H9 (cell line): Measurements from ENCODE around the gene MMP25. TPM values are rescaled to one million over a fixed set of nuclear protein-coding genes. Genes with fewer than 3 reads are reported as not detected.

ENCODE experiments used
- DNase-seq: peaks from one replicate; pipeline ENCODE4 v3.0.0-alpha.2; 2017
- H2AFZ ChIP-seq: one replicate; pipeline ENCODE4 v1.6.1; 2013; ENCODE audit warnings: mild to moderate bottlenecking, low read length, control low read depth, moderate library complexity
- H2AK5ac ChIP-seq: 2 replicates; pipeline ENCODE4 v1.6.1; 2013; ENCODE audit warnings: low read length, control low read depth, mixed read lengths; ENCODE audit not compliant: insufficient read length
- H2BK120ac ChIP-seq: one replicate; pipeline ENCODE4 v1.6.1; 2013; ENCODE audit warnings: low read depth, mild to moderate bottlenecking, low read length, control low read depth, inconsistent platforms; ENCODE audit not compliant: poor library complexity, severe bottlenecking
- H2BK12ac ChIP-seq: 2 replicates; pipeline ENCODE4 v1.6.1; 2013; ENCODE audit warnings: low read length, control low read depth, mixed read lengths, low read depth; ENCODE audit not compliant: insufficient read length
- H2BK15ac ChIP-seq: 2 replicates; pipeline ENCODE4 v1.6.1; 2013; ENCODE audit warnings: low read depth, low read length, control low read depth
- H2BK20ac ChIP-seq: one replicate; pipeline ENCODE4 v1.6.1; 2013; ENCODE audit warnings: low read depth, mild to moderate bottlenecking, low read length, control low read depth, inconsistent platforms; ENCODE audit not compliant: poor library complexity, severe bottlenecking
- H2BK5ac ChIP-seq: 2 replicates; pipeline ENCODE4 v1.6.1; 2013; ENCODE audit warnings: low read length, control low read depth, mixed read lengths; ENCODE audit not compliant: insufficient read length
- H3K14ac ChIP-seq: 2 replicates; pipeline ENCODE4 v1.6.1; 2013; ENCODE audit warnings: low read length, control low read depth; ENCODE audit not compliant: insufficient read depth
- H3K18ac ChIP-seq: 2 replicates; pipeline ENCODE4 v1.6.1; 2013; ENCODE audit warnings: low read depth, mild to moderate bottlenecking, mixed read lengths, low read length, control low read depth; ENCODE audit not compliant: insufficient read length
- H3K23ac ChIP-seq: 2 replicates; pipeline ENCODE4 v1.6.1; 2013; ENCODE audit warnings: low read length, control low read depth, mixed read lengths, low read depth; ENCODE audit not compliant: insufficient read length
- H3K23me2 ChIP-seq: 2 replicates; pipeline ENCODE4 v1.6.1; 2013; ENCODE audit warnings: low read depth, mild to moderate bottlenecking, mixed read lengths, low read length, control low read depth; ENCODE audit not compliant: insufficient read length, poor library complexity, severe bottlenecking
- H3K27ac ChIP-seq: 2 replicates; pipeline ENCODE4 v1.5.1; 2013; ENCODE audit warnings: low read length, control low read depth, mixed read lengths, low read depth; ENCODE audit not compliant: insufficient read length
- H3K27me3 ChIP-seq: 2 replicates; pipeline ENCODE4 v1.6.1; 2013; ENCODE audit warnings: low read length, control low read depth, inconsistent platforms; ENCODE audit not compliant: insufficient read depth
- H3K4ac ChIP-seq: 2 replicates; pipeline ENCODE4 v1.6.1; 2013; ENCODE audit warnings: low read depth, mild to moderate bottlenecking, control low read depth, inconsistent platforms, low read length, moderate library complexity
- H3K4me1 ChIP-seq: 2 replicates; pipeline ENCODE4 v1.6.1; 2013; ENCODE audit warnings: low read length, control low read depth, inconsistent platforms; ENCODE audit not compliant: insufficient read depth
- H3K4me2 ChIP-seq: 2 replicates; pipeline ENCODE4 v1.6.1; 2013; ENCODE audit warnings: low read length, control low read depth, mixed read lengths; ENCODE audit not compliant: insufficient read length, insufficient read depth
- H3K56ac ChIP-seq: 2 replicates; pipeline ENCODE4 v1.6.1; 2013; ENCODE audit warnings: low read depth, mild to moderate bottlenecking, mixed read lengths, low read length, control low read depth; ENCODE audit not compliant: insufficient read length
- H3K79me1 ChIP-seq: 2 replicates; pipeline ENCODE4 v1.6.1; 2013; ENCODE audit warnings: low read depth, mild to moderate bottlenecking, moderate library complexity, low read length, control low read depth, inconsistent platforms; ENCODE audit not compliant: insufficient read depth, poor library complexity, severe bottlenecking
- H3K79me2 ChIP-seq: 2 replicates; pipeline ENCODE4 v1.6.1; 2013; ENCODE audit warnings: low read length, control low read depth, inconsistent platforms; ENCODE audit not compliant: insufficient read depth
- H3K9ac ChIP-seq: 2 replicates; pipeline ENCODE4 v1.6.1; 2013; ENCODE audit warnings: low read length, control low read depth, mixed read lengths; ENCODE audit not compliant: insufficient read length; ENCODE audit errors: extremely low read depth
- H3K9me3 ChIP-seq: one replicate; pipeline ENCODE4 v1.6.1; 2013; ENCODE audit warnings: low read depth, low read length, inconsistent platforms; ENCODE audit not compliant: control insufficient read depth
- H3T11ph ChIP-seq: one replicate; pipeline ENCODE4 v1.6.1; 2013; ENCODE audit warnings: mild to moderate bottlenecking, low read length, control low read depth, inconsistent platforms
- H4K20me1 ChIP-seq: one replicate; pipeline ENCODE4 v1.6.1; 2013; ENCODE audit not compliant: control insufficient read depth, insufficient read length, insufficient read depth
- H4K5ac ChIP-seq: 2 replicates; pipeline ENCODE4 v1.6.1; 2013; ENCODE audit warnings: low read depth, mild to moderate bottlenecking, mixed read lengths, low read length, control low read depth; ENCODE audit not compliant: insufficient read length
- H4K8ac ChIP-seq: replicated peaks from 2 replicates; pipeline ENCODE4 v1.6.1; 2013; ENCODE audit warnings: low read length, control low read depth, mixed read lengths, low read depth; ENCODE audit not compliant: insufficient read length
- H4K91ac ChIP-seq: 2 replicates; pipeline ENCODE4 v1.6.1; 2013; ENCODE audit warnings: low read depth, mild to moderate bottlenecking, moderate library complexity, mixed read lengths, low read length, control low read depth; ENCODE audit not compliant: insufficient read length
- H3K27ac Mint-ChIP-seq, 3 experiments: 2 replicates in 2 of 3; 3 replicates in 1 of 3; pipeline ENCODE4 v1.8.0; 2020 to 2021; ENCODE audit warnings: mixed read lengths in 3 of 3, mild to moderate bottlenecking in 1 of 3, moderate library complexity in 1 of 3
- H3K27me3 Mint-ChIP-seq: 2 replicates; pipeline ENCODE4 v1.8.0; 2021; ENCODE audit warnings: low read depth, mild to moderate bottlenecking, moderate library complexity, mixed read lengths
- H3K36me3 Mint-ChIP-seq, 3 experiments: 2 replicates in 2 of 3; 3 replicates in 1 of 3; pipeline ENCODE4 v1.8.0; 2020 to 2021; ENCODE audit warnings: low read depth in 3 of 3, mixed read lengths in 3 of 3; ENCODE audit not compliant: insufficient read depth in 1 of 3
- H3K4me1 Mint-ChIP-seq, 2 experiments: 2 replicates each; pipeline ENCODE4 v1.8.0; 2020; ENCODE audit warnings: mixed read lengths in 2 of 2
- H3K4me3 Mint-ChIP-seq, 2 experiments: 2 replicates in 1 of 2; 3 replicates in 1 of 2; pipeline ENCODE4 v1.8.0; 2020 to 2021; ENCODE audit warnings: mild to moderate bottlenecking in 2 of 2, mixed read lengths in 2 of 2, moderate library complexity in 1 of 2
- H3K9me3 Mint-ChIP-seq, 2 experiments: 2 replicates in 1 of 2; 3 replicates in 1 of 2; pipeline ENCODE4 v1.8.0; 2020; ENCODE audit warnings: mild to moderate bottlenecking in 2 of 2, mixed read lengths in 2 of 2, moderate library complexity in 1 of 2
- CTCF ChIP-seq: fragments of 200-600 bp; sonication (generic); conservative IDR thresholded peaks from 3 replicates; pipeline ENCODE4 v1.8.0; 2021; ENCODE audit warnings: antibody characterized with exemption, mild to moderate bottlenecking
- WGBS: extraction: QIAGEN DNeasy Blood & Tissue Kit; methylation state at CpG from one replicate; pipeline ENCODE4 v1.1.7; 2013; ENCODE audit warnings: missing lambda C conversion rate, low lambda C conversion rate, mixed read lengths; ENCODE audit not compliant: insufficient read length; ENCODE audit errors: extremely low coverage; 5-methylcytosine and 5-hydroxymethylcytosine counted together
- total RNA-seq: library from RNA; stranded (reverse); gene quantifications from 2 replicates; pipeline ENCODE4 v1.2.1, GENCODE V29; 2021

Gene MMP25
- total RNA-seq, 1 experiment from 2014 or later = 13.5 TPM

GRCh38 chr16:3004781-3005284 lies 41.5 kb upstream of the MMP25 start:
- H3K56ac ChIP-seq = no peak overlapping the region
- H2BK20ac ChIP-seq = no peak overlapping the region
- H2BK5ac ChIP-seq = no peak overlapping the region
- Mint-ChIP-seq H3K4me3 (peak overlapping the region; percentile 77 to 88), H3K27ac (peak overlapping the region; percentile 92 to 95 (median 94); a peak in 6 of 7 replicates), H3K9me3 (no peaks in the 10 kb centered on the region), H3K4me1 (peaks cover 37 to 49% of the 10 kb centered on the region in 2 experiments), H3K27me3 (no peaks in the 10 kb centered on the region; the same call in 1 of the 2 replicates), H3K36me3 (peaks cover 0 to 7% (median 6%) of the 10 kb centered on the region in 3 experiments; a peak in 4 of 7 replicates)
- no peak overlapping the region for H4K8ac ChIP-seq
- H3K14ac ChIP-seq = no peak overlapping the region
- H3K23ac ChIP-seq = no peak overlapping the region
- no peak overlapping the region for H2AFZ ChIP-seq
- no peak for TF ChIP-seq CTCF
- peak overlapping the region; percentile 37 for H3K9ac ChIP-seq
- H3K4me1 ChIP-seq = peaks cover 11% of the 10 kb centered on the region; the same call in 1 of the 2 replicates
- WGBS = no CpG with 5 or more reads among the region's 25 CpGs
- H2AK5ac ChIP-seq = no peak overlapping the region
- H4K20me1 ChIP-seq = no peaks in the 10 kb centered on the region
- H3K4me2 ChIP-seq = peak overlapping the region; percentile 64
- H3K18ac ChIP-seq = peak overlapping the region; percentile 29
- no peak overlapping the region for H4K5ac ChIP-seq
- H3K27ac ChIP-seq = no peak overlapping the region
- H3K9me3 ChIP-seq = no peaks in the 10 kb centered on the region
- no peak overlapping the region for H3K4ac ChIP-seq
- H3K79me2 ChIP-seq = no peaks in the 10 kb centered on the region
- H3K79me1 ChIP-seq = no peaks in the 10 kb centered on the region
- H3K27me3 ChIP-seq = no peaks in the 10 kb centered on the region
- DNase-seq = peak; percentile 71
- H3T11ph ChIP-seq = no peak overlapping the region
- H2BK120ac ChIP-seq = no peak overlapping the region
- H2BK15ac ChIP-seq = no peak overlapping the region
- H3K23me2 ChIP-seq = peaks cover 9% of the 10 kb centered on the region
- no peak overlapping the region for H2BK12ac ChIP-seq
- H4K91ac ChIP-seq = no peak overlapping the region
